GM21825 (cell line): ENCODE data around the gene DGKI.
"Not testable (repeated sequence)": the region's sequence is repeated elsewhere in the genome, so short reads cannot be mapped to it uniquely, and the experiment has no call there.

Experiments used
- ATAC-seq: cut with Tn5 transposase; IDR thresholded peaks from one replicate; pipeline ENCODE4 v1.9.1; 2021; ENCODE audit warnings: mild to moderate bottlenecking, moderate library complexity; ENCODE audit not compliant: unreplicated experiment

Gene DGKI

GRCh38 chr7:137836541-137836940 is 10.2 kb downstream of the DGKI start:
- no peak for ATAC-seq

- no peak for ATAC-seq
These were observed 10.7 kb downstream of the DGKI start for GRCh38 chr7:137836113-137836509.

- no peak for ATAC-seq
These were observed 11.2 kb downstream of the DGKI start for GRCh38 chr7:137835486-137836112.

GRCh38 chr7:137834552-137834951 is 12.2 kb downstream of the DGKI start:
- ATAC-seq = no peak

GRCh38 chr7:137832990-137833389 is 13.8 kb downstream of the DGKI start:
- ATAC-seq = not testable (repeated sequence)

- ATAC-seq = no peak
These were observed 14.4 kb downstream of the DGKI start for GRCh38 chr7:137832382-137832781.

- ATAC-seq = not testable (repeated sequence)
These were observed 15.2 kb downstream of the DGKI start for GRCh38 chr7:137831555-137831954.

- no peak for ATAC-seq
These were observed 17.3 kb downstream of the DGKI start for GRCh38 chr7:137829337-137829992.

GRCh38 chr7:137828456-137828855 is 18.3 kb downstream of the DGKI start:
- no peak for ATAC-seq

GRCh38 chr7:137825489-137825888 is 21.3 kb downstream of the DGKI start:
- no peak for ATAC-seq

GRCh38 chr7:137820677-137821420 is 25.9 kb downstream of the DGKI start:
- ATAC-seq = peak; percentile 85

GRCh38 chr7:137820156-137820555 is 26.6 kb downstream of the DGKI start:
- no peak for ATAC-seq

- no peak for ATAC-seq
These were observed 28.7 kb downstream of the DGKI start for GRCh38 chr7:137818036-137818435.

GRCh38 chr7:137816696-137817320 is 30.0 kb downstream of the DGKI start:
- ATAC-seq = no peak

- no peak for ATAC-seq
These were observed 33.2 kb downstream of the DGKI start for GRCh38 chr7:137813541-137813940.

GRCh38 chr7:137810248-137810647 is 36.5 kb downstream of the DGKI start:
- no peak for ATAC-seq

GRCh38 chr7:137804836-137805235 is 41.9 kb downstream of the DGKI start:
- ATAC-seq = no peak

GRCh38 chr7:137801491-137801890 is 45.3 kb downstream of the DGKI start:
- ATAC-seq = no peak

- ATAC-seq = no peak
These were observed 45.8 kb downstream of the DGKI start for GRCh38 chr7:137801003-137801402.

GRCh38 chr7:137798073-137798763 is 48.6 kb downstream of the DGKI start:
- ATAC-seq = peak; percentile 93

GRCh38 chr7:137795211-137795610 is 51.6 kb downstream of the DGKI start:
- no peak for ATAC-seq
